HG02884 (cell line): ENCODE data around the gene GLCCI1.
"Not testable (repeated sequence)": the region's sequence is repeated elsewhere in the genome, so short reads cannot be mapped to it uniquely, and the experiment has no call there.

Source experiments
- ATAC-seq: cut with Tn5 transposase; IDR thresholded peaks from one replicate; pipeline ENCODE4 v1.9.1; 2021; ENCODE audit warnings: mild to moderate bottlenecking, moderate library complexity; ENCODE audit not compliant: unreplicated experiment

Gene GLCCI1

DNA sequence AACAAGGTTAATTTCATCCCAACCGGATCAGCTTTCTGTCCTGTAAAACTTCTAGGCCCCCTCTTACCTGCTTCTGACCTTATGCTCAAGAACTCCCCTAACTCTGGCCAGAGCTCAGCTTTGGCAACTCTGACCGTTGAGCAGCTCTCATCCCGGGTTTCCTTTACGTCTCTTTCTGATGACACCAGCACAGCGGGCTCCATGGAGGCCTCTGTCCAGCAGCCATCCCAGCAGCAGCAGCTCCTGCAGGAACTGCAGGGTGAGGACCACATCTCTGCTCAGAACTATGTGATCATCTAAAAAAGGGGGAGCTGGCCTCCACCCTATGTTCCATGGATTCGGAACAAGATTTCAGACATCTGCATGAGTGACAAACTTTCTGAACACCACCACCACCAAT is 117.6 kb downstream of the GLCCI1 start:
- ATAC-seq = no peak

DNA sequence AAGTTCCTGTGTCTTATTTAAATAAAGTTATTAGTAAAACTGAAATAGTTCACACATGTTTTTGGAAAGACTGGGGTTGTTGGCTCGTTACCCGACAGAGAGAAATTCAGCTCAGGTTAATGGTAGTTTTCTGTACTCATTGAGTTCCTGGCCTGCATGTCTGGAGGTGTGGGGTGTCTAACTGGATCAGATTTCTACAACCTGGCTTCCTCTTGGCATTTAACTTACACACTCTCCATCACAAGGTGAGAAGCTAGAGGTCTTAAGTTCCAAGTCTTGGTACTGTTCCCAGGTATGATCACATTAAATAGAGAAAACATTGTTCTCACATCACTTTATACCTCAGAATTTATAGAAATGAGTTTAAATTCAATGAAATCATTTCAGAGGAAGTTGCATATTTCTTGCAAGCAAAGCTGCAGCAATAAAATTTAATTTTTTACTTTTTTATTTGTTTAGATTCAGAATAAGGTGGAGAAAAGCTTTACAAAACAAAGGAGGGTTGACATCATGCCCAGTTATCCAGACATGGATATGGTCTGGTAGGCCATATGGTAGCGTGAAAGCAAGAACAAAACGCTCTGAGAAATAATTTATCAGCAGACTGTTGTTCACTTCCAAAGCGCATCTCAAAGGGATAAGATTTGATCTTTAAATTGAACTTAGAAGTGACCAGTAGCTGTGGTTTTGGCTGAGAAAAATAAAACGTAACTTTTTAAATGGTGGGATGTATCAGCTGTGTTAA is 120.6 kb downstream of the GLCCI1 start:
- ATAC-seq = no peak

DNA sequence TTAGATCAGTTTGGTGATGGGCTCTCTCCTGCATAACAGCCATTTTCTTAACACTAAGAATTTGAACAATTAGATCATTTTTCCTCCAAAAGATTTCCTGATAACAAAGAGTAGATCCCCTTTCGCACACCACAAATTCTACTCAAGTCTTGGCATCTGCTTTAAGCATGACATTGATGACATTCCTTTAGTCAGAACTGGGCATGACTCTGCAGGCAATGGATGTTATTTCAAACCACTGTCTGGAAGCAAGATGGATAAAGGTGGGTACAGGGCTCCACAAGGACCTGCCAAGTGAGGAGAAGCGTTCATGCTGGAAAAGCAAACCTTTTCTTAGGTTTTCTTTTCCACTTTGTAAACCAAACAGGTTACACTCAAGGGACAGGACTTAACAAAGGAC is 123.5 kb downstream of the GLCCI1 start:
- ATAC-seq = no peak

GRCh38 chr7:8094164-8095140 is 125.9 kb downstream of the GLCCI1 start:
- no peak for ATAC-seq

- ATAC-seq = not testable (repeated sequence)
These were observed 132.7 kb downstream of the GLCCI1 start for GRCh38 chr7:8101292-8101691.

DNA sequence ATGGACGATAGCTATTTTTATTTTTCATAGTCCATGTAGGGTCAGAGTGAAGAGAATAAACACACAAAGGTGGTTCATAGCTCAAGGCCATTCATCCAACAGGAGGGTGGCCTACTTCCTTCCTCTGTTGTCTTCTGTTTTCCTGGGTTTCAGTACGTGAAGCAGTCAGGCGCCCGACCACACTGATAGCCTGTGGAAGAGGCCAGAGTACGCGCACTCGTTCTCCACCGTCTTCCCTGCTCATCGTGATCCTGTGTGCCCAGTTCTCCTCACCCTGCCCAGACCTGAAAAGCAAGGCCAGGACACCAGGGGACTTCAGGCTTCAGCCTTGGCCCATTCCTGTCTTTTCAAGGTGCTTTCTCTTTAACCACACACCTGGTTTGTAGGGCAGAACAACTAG is 134.7 kb downstream of the GLCCI1 start:
- no peak for ATAC-seq

- no peak for ATAC-seq
These were observed 137.0 kb downstream of the GLCCI1 start for GRCh38 chr7:8105449-8106095.

GRCh38 chr7:8109196-8110022 is 140.8 kb downstream of the GLCCI1 start:
- ATAC-seq = no peak

GRCh38 chr7:8111282-8111960 is 142.8 kb downstream of the GLCCI1 start:
- no peak for ATAC-seq

GRCh38 chr7:8112685-8113084 is 144.1 kb downstream of the GLCCI1 start:
- ATAC-seq = no peak

- no peak for ATAC-seq
These were observed 144.6 kb downstream of the GLCCI1 start for GRCh38 chr7:8113184-8113583.

- peak; percentile 37 for ATAC-seq
These were observed 145.6 kb downstream of the GLCCI1 start for GRCh38 chr7:8114175-8114574.

DNA sequence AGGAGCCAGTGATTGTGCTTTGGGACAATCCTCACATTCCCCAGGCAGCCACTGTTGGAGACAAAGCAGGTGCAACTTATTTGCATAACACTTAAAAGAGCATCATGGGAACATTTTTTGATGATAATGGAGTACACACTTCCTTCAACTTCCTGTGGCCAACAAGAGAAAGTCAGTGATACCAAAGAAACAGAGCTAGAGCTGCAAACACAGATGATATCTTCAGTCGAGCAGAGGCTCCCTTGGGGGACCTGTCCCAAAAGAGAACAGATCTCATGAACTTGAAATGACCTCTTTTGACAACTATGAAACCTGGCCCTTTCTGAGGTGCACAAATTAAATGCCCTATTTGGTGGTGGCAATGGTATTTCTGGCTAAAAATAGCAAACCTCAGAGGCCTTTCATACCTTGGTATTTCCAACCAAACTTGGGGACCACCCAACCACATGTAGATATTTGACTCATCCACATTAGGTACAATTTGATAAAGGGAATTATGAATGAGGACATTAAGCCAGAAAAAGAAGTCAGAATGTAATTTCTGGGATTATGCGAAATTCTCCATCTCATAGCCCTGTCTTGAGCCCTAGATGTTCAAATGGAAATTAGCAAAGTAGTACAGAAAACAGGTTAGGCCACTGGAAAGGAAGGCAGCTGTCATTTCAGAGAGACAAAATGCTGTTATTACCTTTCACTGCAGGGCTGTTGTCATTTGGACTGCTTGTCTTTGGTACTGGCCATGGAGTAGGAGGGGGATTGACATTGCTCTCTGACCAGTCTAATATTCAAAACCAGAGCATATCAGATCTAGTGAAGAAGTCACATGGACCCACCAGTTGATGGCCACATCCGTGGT is 147.2 kb downstream of the GLCCI1 start:
- peak; percentile 81 for ATAC-seq

- no peak for ATAC-seq
These were observed 148.6 kb downstream of the GLCCI1 start for GRCh38 chr7:8117195-8117594.

- no peak for ATAC-seq
These were observed 150.7 kb downstream of the GLCCI1 start for GRCh38 chr7:8119262-8119661.

- ATAC-seq = no peak
These were observed 151.9 kb downstream of the GLCCI1 start for GRCh38 chr7:8120390-8121058.

DNA sequence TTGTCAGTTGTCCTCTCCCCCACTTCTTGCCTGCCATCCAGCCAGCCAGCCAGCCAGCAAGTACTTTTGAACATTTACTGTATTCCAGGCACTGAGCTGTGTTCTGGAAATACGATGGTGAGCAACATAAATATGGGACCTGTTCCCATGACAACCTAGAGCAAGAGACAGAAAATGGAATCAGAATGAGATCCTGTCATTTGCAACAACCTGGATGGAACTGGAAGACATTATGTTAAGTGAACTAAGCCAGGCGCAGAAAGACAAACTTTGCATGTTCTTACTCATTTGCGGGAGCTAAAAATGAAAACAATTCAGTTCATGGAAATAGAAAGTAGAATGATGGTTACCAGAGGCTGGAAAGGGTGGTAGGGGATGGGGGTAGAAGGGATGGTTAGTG is 152.6 kb downstream of the GLCCI1 start:
- ATAC-seq = no peak

- peak; percentile 78 for ATAC-seq
These were observed 157.3 kb downstream of the GLCCI1 start for GRCh38 chr7:8125680-8126444.
